WTC11 (cell line): ENCODE data around the gene TTLL12.

Source experiments
- TF ChIP-seq, protein P1 (sequence below): fragments of 200-600 bp; IDR thresholded peaks from 2 replicates; pipeline ENCODE4 v1.8.0; 2022; ENCODE audit warnings: antibody characterized with exemption
- TF ChIP-seq, protein P2 (sequence below): sonication (generic); formaldehyde crosslinking; IDR thresholded peaks from 2 replicates; pipeline ENCODE4 v1.8.1; 2023; ENCODE audit warnings: mild to moderate bottlenecking, missing genetic modification reagents, moderate library complexity
- TF ChIP-seq, protein P3 (sequence below): sonication (generic); formaldehyde crosslinking; IDR thresholded peaks from 2 replicates; pipeline ENCODE4 v1.8.0; 2023; ENCODE audit warnings: mild to moderate bottlenecking, missing genetic modification reagents

DNA sequence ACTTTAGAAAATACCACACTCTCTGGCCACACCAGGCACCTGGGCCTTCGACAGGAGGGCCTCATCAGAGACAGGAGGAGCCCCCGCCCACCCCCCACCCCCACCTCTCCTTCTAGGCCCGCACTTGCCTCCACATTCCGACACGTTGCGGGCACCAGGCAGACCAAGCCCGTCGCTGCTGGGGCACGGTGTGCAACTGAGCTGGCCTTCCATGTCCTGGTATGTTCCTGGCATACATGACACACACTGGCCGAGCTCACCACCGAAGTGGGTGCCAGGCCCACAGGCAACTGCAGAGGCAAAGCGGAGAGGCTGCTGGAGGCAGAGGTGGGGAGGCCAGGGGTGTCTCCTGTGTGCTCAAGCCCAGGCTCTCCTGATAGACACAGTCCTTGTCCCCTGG lies 27.0 kb upstream of the TTLL12 start:
- TF ChIP-seq, protein P1, sequence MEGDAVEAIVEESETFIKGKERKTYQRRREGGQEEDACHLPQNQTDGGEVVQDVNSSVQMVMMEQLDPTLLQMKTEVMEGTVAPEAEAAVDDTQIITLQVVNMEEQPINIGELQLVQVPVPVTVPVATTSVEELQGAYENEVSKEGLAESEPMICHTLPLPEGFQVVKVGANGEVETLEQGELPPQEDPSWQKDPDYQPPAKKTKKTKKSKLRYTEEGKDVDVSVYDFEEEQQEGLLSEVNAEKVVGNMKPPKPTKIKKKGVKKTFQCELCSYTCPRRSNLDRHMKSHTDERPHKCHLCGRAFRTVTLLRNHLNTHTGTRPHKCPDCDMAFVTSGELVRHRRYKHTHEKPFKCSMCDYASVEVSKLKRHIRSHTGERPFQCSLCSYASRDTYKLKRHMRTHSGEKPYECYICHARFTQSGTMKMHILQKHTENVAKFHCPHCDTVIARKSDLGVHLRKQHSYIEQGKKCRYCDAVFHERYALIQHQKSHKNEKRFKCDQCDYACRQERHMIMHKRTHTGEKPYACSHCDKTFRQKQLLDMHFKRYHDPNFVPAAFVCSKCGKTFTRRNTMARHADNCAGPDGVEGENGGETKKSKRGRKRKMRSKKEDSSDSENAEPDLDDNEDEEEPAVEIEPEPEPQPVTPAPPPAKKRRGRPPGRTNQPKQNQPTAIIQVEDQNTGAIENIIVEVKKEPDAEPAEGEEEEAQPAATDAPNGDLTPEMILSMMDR = no peak
- TF ChIP-seq, protein P2, sequence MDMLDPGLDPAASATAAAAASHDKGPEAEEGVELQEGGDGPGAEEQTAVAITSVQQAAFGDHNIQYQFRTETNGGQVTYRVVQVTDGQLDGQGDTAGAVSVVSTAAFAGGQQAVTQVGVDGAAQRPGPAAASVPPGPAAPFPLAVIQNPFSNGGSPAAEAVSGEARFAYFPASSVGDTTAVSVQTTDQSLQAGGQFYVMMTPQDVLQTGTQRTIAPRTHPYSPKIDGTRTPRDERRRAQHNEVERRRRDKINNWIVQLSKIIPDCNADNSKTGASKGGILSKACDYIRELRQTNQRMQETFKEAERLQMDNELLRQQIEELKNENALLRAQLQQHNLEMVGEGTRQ (CRISPR knock-in tag) = no peak
- TF ChIP-seq, protein P3, sequence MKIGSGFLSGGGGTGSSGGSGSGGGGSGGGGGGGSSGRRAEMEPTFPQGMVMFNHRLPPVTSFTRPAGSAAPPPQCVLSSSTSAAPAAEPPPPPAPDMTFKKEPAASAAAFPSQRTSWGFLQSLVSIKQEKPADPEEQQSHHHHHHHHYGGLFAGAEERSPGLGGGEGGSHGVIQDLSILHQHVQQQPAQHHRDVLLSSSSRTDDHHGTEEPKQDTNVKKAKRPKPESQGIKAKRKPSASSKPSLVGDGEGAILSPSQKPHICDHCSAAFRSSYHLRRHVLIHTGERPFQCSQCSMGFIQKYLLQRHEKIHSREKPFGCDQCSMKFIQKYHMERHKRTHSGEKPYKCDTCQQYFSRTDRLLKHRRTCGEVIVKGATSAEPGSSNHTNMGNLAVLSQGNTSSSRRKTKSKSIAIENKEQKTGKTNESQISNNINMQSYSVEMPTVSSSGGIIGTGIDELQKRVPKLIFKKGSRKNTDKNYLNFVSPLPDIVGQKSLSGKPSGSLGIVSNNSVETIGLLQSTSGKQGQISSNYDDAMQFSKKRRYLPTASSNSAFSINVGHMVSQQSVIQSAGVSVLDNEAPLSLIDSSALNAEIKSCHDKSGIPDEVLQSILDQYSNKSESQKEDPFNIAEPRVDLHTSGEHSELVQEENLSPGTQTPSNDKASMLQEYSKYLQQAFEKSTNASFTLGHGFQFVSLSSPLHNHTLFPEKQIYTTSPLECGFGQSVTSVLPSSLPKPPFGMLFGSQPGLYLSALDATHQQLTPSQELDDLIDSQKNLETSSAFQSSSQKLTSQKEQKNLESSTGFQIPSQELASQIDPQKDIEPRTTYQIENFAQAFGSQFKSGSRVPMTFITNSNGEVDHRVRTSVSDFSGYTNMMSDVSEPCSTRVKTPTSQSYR (CRISPR knock-in tag) = no peak
